Measurements from ENCODE around the gene DUSP11. TPM values are rescaled to one million over a fixed set of nuclear protein-coding genes. Genes with fewer than 3 reads are reported as not detected.

Gene DUSP11
- total RNA-seq, 1 donor from 2014 or later, result 25.5 TPM

DNA sequence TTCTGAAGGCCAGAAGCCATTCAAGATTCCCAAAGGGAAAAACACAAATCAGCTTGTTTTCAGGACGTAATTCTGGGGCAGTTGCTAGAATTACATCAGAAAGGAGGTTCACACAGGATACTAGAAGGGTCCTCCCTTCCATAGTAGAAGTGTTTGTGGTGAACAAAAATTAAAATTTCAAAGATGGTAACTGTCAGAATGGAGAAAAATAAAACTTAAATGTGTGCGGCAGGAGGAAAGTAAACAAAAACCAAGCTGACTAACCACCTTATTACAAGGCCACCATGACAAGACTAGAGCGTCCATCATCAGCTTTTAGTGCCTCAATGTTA is 33.1 kb downstream of the DUSP11 start:
- H3K27ac Mint-ChIP-seq, result no peak overlapping the region

GRCh38 chr2:73746015-73746876 is 33.7 kb downstream of the DUSP11 start:
- Mint-ChIP-seq H3K27me3 (ENCODE audit: low read depth) (peaks cover 5% of the 10 kb centered on the region), H3K4me1 (no peaks in the 10 kb centered on the region), H3K27ac (no peak overlapping the region), H3K9me3 (peaks cover 11% of the 10 kb centered on the region), H3K4me3 (no peak overlapping the region), H3K36me3 (peaks cover 41% of the 10 kb centered on the region)
- TF ChIP-seq, protein P1, sequence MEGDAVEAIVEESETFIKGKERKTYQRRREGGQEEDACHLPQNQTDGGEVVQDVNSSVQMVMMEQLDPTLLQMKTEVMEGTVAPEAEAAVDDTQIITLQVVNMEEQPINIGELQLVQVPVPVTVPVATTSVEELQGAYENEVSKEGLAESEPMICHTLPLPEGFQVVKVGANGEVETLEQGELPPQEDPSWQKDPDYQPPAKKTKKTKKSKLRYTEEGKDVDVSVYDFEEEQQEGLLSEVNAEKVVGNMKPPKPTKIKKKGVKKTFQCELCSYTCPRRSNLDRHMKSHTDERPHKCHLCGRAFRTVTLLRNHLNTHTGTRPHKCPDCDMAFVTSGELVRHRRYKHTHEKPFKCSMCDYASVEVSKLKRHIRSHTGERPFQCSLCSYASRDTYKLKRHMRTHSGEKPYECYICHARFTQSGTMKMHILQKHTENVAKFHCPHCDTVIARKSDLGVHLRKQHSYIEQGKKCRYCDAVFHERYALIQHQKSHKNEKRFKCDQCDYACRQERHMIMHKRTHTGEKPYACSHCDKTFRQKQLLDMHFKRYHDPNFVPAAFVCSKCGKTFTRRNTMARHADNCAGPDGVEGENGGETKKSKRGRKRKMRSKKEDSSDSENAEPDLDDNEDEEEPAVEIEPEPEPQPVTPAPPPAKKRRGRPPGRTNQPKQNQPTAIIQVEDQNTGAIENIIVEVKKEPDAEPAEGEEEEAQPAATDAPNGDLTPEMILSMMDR (IDR thresholded peaks at IDR 0.05; ENCODE audit: unreplicated experiment), result no peak
- DNase-seq (ENCODE audit: low spot score in 2 of 2, unreplicated experiment in 2 of 2), result no peak

More for the DNA sequence above, 33.1 kb downstream of the DUSP11 start:
- H3K4me3 Mint-ChIP-seq, result no peak overlapping the region
- H3K9me3 Mint-ChIP-seq, result peaks cover 11% of the 10 kb centered on the region
- DNase-seq (ENCODE audit: low spot score in 2 of 2, unreplicated experiment in 2 of 2), result no peak
- TF ChIP-seq, protein P1 (IDR thresholded peaks at IDR 0.05; ENCODE audit: unreplicated experiment), result no peak
- H3K36me3 Mint-ChIP-seq, result peaks cover 42% of the 10 kb centered on the region
- no peaks in the 10 kb centered on the region for H3K4me1 Mint-ChIP-seq
- H3K27me3 Mint-ChIP-seq (ENCODE audit: low read depth), result no peaks in the 10 kb centered on the region

DNA sequence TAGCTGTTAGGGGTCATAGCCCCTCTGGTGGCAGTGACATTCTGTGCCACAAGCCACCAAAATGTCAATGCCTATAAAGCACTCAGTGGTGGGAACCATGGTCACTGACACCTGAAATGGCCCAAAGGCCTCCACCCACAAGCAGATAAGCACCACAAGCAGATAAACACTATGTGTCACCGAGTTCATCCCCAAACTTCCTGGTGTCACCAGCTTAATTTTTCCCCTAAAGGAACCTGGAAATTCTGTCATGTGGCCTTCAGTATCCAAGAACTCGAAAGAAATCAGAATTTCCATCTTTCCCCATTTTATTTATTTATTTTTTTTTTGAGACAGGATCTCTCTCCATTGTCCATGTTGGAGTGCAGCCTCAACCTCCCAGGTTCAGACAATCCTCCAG is 39.1 kb downstream of the DUSP11 start:
- H3K27me3 Mint-ChIP-seq (ENCODE audit: low read depth), result peaks cover 27% of the 10 kb centered on the region
- H3K36me3 Mint-ChIP-seq, result peaks cover 32% of the 10 kb centered on the region
- TF ChIP-seq, protein P1 (IDR thresholded peaks at IDR 0.05; ENCODE audit: unreplicated experiment), result no peak
- no peak overlapping the region for H3K27ac Mint-ChIP-seq
- peaks cover 17% of the 10 kb centered on the region for H3K9me3 Mint-ChIP-seq
- DNase-seq (ENCODE audit: low spot score in 2 of 2, unreplicated experiment in 2 of 2), result no peak
- peaks cover 7% of the 10 kb centered on the region for H3K4me1 Mint-ChIP-seq
- no peak overlapping the region for H3K4me3 Mint-ChIP-seq

GRCh38 chr2:73739101-73739500 is 40.8 kb downstream of the DUSP11 start:
- Mint-ChIP-seq H3K4me1 (peaks cover 7% of the 10 kb centered on the region), H3K36me3 (peaks cover 20% of the 10 kb centered on the region), H3K4me3 (no peak overlapping the region), H3K9me3 (peaks cover 9% of the 10 kb centered on the region), H3K27me3 (ENCODE audit: low read depth) (peaks cover 27% of the 10 kb centered on the region), H3K27ac (no peak overlapping the region)
- TF ChIP-seq, protein P1 (IDR thresholded peaks at IDR 0.05; ENCODE audit: unreplicated experiment), result no peak
- DNase-seq (ENCODE audit: low spot score in 2 of 2, unreplicated experiment in 2 of 2), result no peak

GRCh38 chr2:73736855-73737779 is 42.8 kb downstream of the DUSP11 start, which contains the start of gene TPRKB:
TPRKB (minus strand) TSS chr2:73737345; CDS start chr2:73734569, 2,776 bp downstream.
- H3K4me3 Mint-ChIP-seq, result peak within 1 kb of the TSS; percentile 89
- H3K4me1 Mint-ChIP-seq, result peaks cover 7% of the 10 kb centered on the region
- peaks cover 6% of the 10 kb centered on the region for H3K9me3 Mint-ChIP-seq
- H3K36me3 Mint-ChIP-seq, result peaks cover 22% of the 10 kb centered on the region
- TF ChIP-seq, protein P1 (IDR thresholded peaks at IDR 0.05; ENCODE audit: unreplicated experiment), result no peak
- peak; percentile 82 to 86 for DNase-seq (ENCODE audit: low spot score in 2 of 2, unreplicated experiment in 2 of 2)
- H3K27me3 Mint-ChIP-seq (ENCODE audit: low read depth), result peaks cover 27% of the 10 kb centered on the region
- H3K27ac Mint-ChIP-seq, result peak within 1 kb of the TSS; percentile 93
